HTERT RPE-1 (cell line): ENCODE measurements around the gene CPHXL.

Experiments
- in situ Hi-C: fragments of 300-500 bp; cut with MboI; formaldehyde crosslinking; loops from 4 replicates; pipeline ENCODE4 v1.14.3; 2020; ENCODE audit warnings: low sequenced_read_pairs

CPHXL gene

GRCh38 chr16:75726390-75726789 lies at the start of gene CPHXL:
TSS of gene CPHXL (minus strand) at chr16:75726490. CDS start at chr16:75726442, 48 bp downstream.
- in situ Hi-C loops = no loop called here

- in situ Hi-C loops = no loop called here
Observed at GRCh38 chr16:75774197-75774596, 47.9 kb upstream of the CPHXL start.

GRCh38 chr16:75770051-75770450 lies 43.8 kb upstream of the CPHXL start:
- in situ Hi-C loops = no loop called here

- in situ Hi-C loops = no loop called here
Observed at GRCh38 chr16:75764154-75764768, 38.0 kb upstream of the CPHXL start.

- in situ Hi-C loops = no loop called here
Observed at GRCh38 chr16:75763204-75763603, 36.9 kb upstream of the CPHXL start.

GRCh38 chr16:75762746-75763145 lies 36.5 kb upstream of the CPHXL start:
- in situ Hi-C loops = no loop called here

- in situ Hi-C loops = no loop called here
Observed at GRCh38 chr16:75761108-75761507, 34.8 kb upstream of the CPHXL start.

- in situ Hi-C loops = no loop called here
Observed at GRCh38 chr16:75760018-75760519, 33.8 kb upstream of the CPHXL start.

- in situ Hi-C loops = no loop called here
Observed at GRCh38 chr16:75758215-75758614, 31.9 kb upstream of the CPHXL start.

GRCh38 chr16:75754141-75754540 lies 27.9 kb upstream of the CPHXL start:
- in situ Hi-C loops = no loop called here

GRCh38 chr16:75750528-75750927 lies 24.2 kb upstream of the CPHXL start:
- in situ Hi-C loops = no loop called here

GRCh38 chr16:75746359-75746758 lies 20.1 kb upstream of the CPHXL start:
- in situ Hi-C loops = no loop called here

GRCh38 chr16:75745823-75746222 lies 19.5 kb upstream of the CPHXL start:
- in situ Hi-C loops = no loop called here

- in situ Hi-C loops = no loop called here
Observed at GRCh38 chr16:75745242-75745641, 19.0 kb upstream of the CPHXL start.

GRCh38 chr16:75742424-75743047 lies 16.2 kb upstream of the CPHXL start:
- in situ Hi-C loops = no loop called here

- in situ Hi-C loops = no loop called here
Observed at GRCh38 chr16:75733305-75734211, 7.3 kb upstream of the CPHXL start.

- in situ Hi-C loops = no loop called here
Observed at GRCh38 chr16:75732871-75733270, 6.6 kb upstream of the CPHXL start.

GRCh38 chr16:75727221-75727620 lies 931 bp upstream of the CPHXL start:
- in situ Hi-C loops = no loop called here

GRCh38 chr16:75718452-75718851 lies 7.8 kb downstream of the CPHXL start:
- in situ Hi-C loops = no loop called here

GRCh38 chr16:75714661-75715060 lies 11.6 kb downstream of the CPHXL start:
- in situ Hi-C loops = no loop called here

- in situ Hi-C loops = no loop called here
Observed at GRCh38 chr16:75710344-75710743, 15.9 kb downstream of the CPHXL start.

GRCh38 chr16:75703306-75703705 lies 23.0 kb downstream of the CPHXL start:
- in situ Hi-C loops = no loop called here
